Testis (tissue), 2 donors: ENCODE data around the gene ADAT1.

Source experiments
- CTCF ChIP-seq, 3 experiments: fragments of 450-650 bp in 2 of 3; fragments of 200-600 bp in 1 of 3; sonication (generic) in 1 of 3; IDR thresholded peaks; one replicate each; pipeline ENCODE4 v1.5.1; 2016 to 2019; ENCODE audit warnings: antibody characterized with exemption in 3 of 3, mild to moderate bottlenecking in 2 of 3, moderate library complexity in 1 of 3
- POLR2A ChIP-seq: fragments of 450-650 bp; IDR thresholded peaks from one replicate; pipeline ENCODE4 v1.6.1; 2017; ENCODE audit warnings: antibody characterized with exemption, mild to moderate bottlenecking, moderate library complexity

DNA sequence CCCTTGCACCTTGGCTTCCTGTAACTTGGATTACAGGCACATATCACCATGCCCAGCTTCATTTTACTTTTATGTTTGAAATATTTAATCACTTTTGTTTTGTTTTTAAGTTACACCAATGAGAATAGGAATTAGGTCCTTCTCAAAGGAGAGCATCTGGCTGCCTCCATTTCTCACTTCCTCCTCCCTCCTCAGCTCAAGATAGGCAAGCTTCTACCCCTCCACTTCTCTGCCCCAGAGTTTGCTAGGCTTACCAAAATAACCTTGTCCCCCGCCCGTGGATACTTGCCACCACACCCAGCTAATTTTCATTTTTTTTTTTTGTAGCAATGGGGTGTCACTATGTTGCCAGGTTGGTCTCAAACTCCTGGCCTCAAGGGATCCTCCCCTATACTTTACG, 39.0 kb downstream of the ADAT1 start:
- TF ChIP-seq CTCF (IDR thresholded peaks at IDR 0.05), result no peak
- TF ChIP-seq POLR2A, result no peak
